HCT116 (cell line): ENCODE results near the gene CRIP1. TPM values are rescaled to one million over a fixed set of nuclear protein-coding genes. Genes with fewer than 3 reads are reported as not detected.
A peak's percentile ranks its signal among the peaks of the same experiment; 100 is the strongest.

Experiments used
- ATAC-seq: fragments of 200-7000 bp; cut with Tn5 transposase; 2 replicates; pipeline ENCODE4 v1.9.1; 2020; ENCODE audit warnings: mild to moderate bottlenecking, moderate library complexity
- BruUV-seq: library from RNA; stranded (reverse); fragments of 400-500 nt; replicated peaks from 2 replicates; lab custom pipeline; 2021; lab: Mats Ljungman, UMichigan
- CTCF ChIA-PET: fragments of 300-600 bp; sonication (Branson Sonifier 250); formaldehyde crosslinking; loops from one replicate; lab custom pipeline; 2021; ENCODE audit warnings: antibody characterized with exemption; lab: Charles Lee
- POLR2A ChIA-PET: fragments of 300-600, 350-600 bp; sonication (Branson Sonifier 250); formaldehyde crosslinking; loops from one replicate; lab custom pipeline; 2021; ENCODE audit warnings: antibody characterized with exemption; lab: Charles Lee
- RAD21 ChIA-PET, 2 experiments: fragments of 300-600 bp; sonication (Branson Sonifier 250); formaldehyde crosslinking; loops; one replicate each; lab custom pipeline; 2023; ENCODE audit warnings: low total read pairs in 2 of 2; ENCODE audit not compliant: uncharacterized antibody in 2 of 2, unreplicated experiment in 2 of 2, low non-redundant PET in 1 of 2; lab: Charles Lee
- DNase-seq: peaks from one replicate; pipeline ENCODE4 v3.0.0-alpha.2; 2010; ENCODE audit warnings: low read depth, low spot score
- H2AFZ ChIP-seq: fragments of 200-600 bp; shearing (Covaris generic), sonication (generic); 2 replicates; pipeline ENCODE4 v1.6.1; 2017; ENCODE audit warnings: low read depth, mixed run types, mixed read lengths, antibody characterized with exemption, low read length; ENCODE audit not compliant: poor library complexity, severe bottlenecking
- H3K27ac ChIP-seq: 2 replicates; pipeline ENCODE4 v1.5.1; 2012; ENCODE audit warnings: low read depth, low read length
- H3K27me3 ChIP-seq: fragments of 200-600 bp; sonication (generic); 2 replicates; pipeline ENCODE4 v1.6.1; 2016; ENCODE audit warnings: mixed run types, low read length, mixed read lengths; ENCODE audit not compliant: insufficient read depth
- H3K36me3 ChIP-seq, 2 experiments: fragments of 200-500 bp in 1 of 2; fragments of 200-600 bp in 1 of 2; sonication (Bioruptor generic) in 1 of 2; sonication (generic) in 1 of 2; 2 replicates each; pipeline versions ENCODE4 v1.5.1 to v1.6.1; 2014 to 2016; ENCODE audit warnings: low read length in 2 of 2, inconsistent platforms in 1 of 2, mixed read lengths in 1 of 2, mixed run types in 1 of 2; ENCODE audit not compliant: insufficient read depth in 2 of 2, control insufficient read depth in 1 of 2
- H3K4me1 ChIP-seq, 2 experiments: fragments of 200-600 bp in 1 of 2; sonication (generic) in 1 of 2; 2 replicates each; pipeline versions ENCODE4 v1.5.1 to v1.6.1; 2012 to 2017; ENCODE audit warnings: low read length in 2 of 2, inconsistent platforms in 1 of 2, mild to moderate bottlenecking in 1 of 2, mixed read lengths in 1 of 2, mixed run types in 1 of 2, moderate library complexity in 1 of 2; ENCODE audit not compliant: insufficient read depth in 2 of 2, control insufficient read depth in 1 of 2
- H3K4me2 ChIP-seq: fragments of 200-600 bp; sonication (generic); 2 replicates; pipeline ENCODE4 v1.6.1; 2017; ENCODE audit warnings: mixed run types, low read length, mixed read lengths
- H3K4me3 ChIP-seq, 2 experiments: fragments of 200-600 bp in 1 of 2; sonication (generic) in 1 of 2; replicated peaks in 1 of 2; 2 replicates each; pipeline ENCODE4 v1.5.1; 2011 to 2016; ENCODE audit warnings: low read length in 2 of 2, control low read depth in 1 of 2, low read depth in 1 of 2, mild to moderate bottlenecking in 1 of 2, mixed read lengths in 1 of 2, mixed run types in 1 of 2
- H3K79me2 ChIP-seq: fragments of 200-600 bp; sonication (generic); 2 replicates; pipeline ENCODE4 v1.6.1; 2017; ENCODE audit warnings: mild to moderate bottlenecking, mixed run types, low read length, moderate library complexity, mixed read lengths; ENCODE audit not compliant: insufficient read depth
- H3K9ac ChIP-seq: fragments of 200-600 bp; sonication (generic); 2 replicates; pipeline ENCODE4 v1.6.1; 2016; ENCODE audit warnings: low read length, mixed read lengths
- H3K9me2 ChIP-seq: fragments of 200-600 bp; sonication (generic), shearing (Covaris generic); 2 replicates; pipeline ENCODE4 v1.6.1; 2017; ENCODE audit warnings: mixed run types, mild to moderate bottlenecking, moderate library complexity; ENCODE audit not compliant: insufficient read depth
- H3K9me3 ChIP-seq, 2 experiments: fragments of 200-500 bp in 1 of 2; fragments of 200-600 bp in 1 of 2; sonication (Bioruptor generic) in 1 of 2; sonication (generic) in 1 of 2; 2 replicates each; pipeline ENCODE4 v1.6.1; 2014 to 2017; ENCODE audit warnings: low read length in 2 of 2, mixed read lengths in 2 of 2, inconsistent platforms in 1 of 2, low read depth in 1 of 2, mild to moderate bottlenecking in 1 of 2, mixed run types in 1 of 2, moderate library complexity in 1 of 2; ENCODE audit not compliant: control insufficient read depth in 1 of 2, insufficient read depth in 1 of 2
- H4K20me1 ChIP-seq: fragments of 200-600 bp; sonication (generic), shearing (Covaris generic); 2 replicates; pipeline ENCODE4 v1.6.1; 2017; ENCODE audit warnings: mixed run types, mild to moderate bottlenecking, moderate library complexity; ENCODE audit not compliant: insufficient read depth
- RAD21 ChIP-seq: IDR thresholded peaks from 2 replicates; pipeline ENCODE4 v1.6.1; 2012; ENCODE audit warnings: low read depth, mild to moderate bottlenecking
- REST ChIP-seq: IDR thresholded peaks from 2 replicates; pipeline ENCODE4 v1.6.1; 2012; ENCODE audit warnings: low read depth
- SIN3A ChIP-seq: IDR thresholded peaks from 2 replicates; pipeline ENCODE4 v1.6.1; 2012; ENCODE audit warnings: low read depth
- SP1 ChIP-seq: IDR thresholded peaks from 2 replicates; pipeline ENCODE4 v1.6.1; 2012; ENCODE audit warnings: low read depth
- ZFX ChIP-seq: fragments of 450-650 bp; IDR thresholded peaks from 2 replicates; pipeline ENCODE4 v1.6.1; 2017
- intact Hi-C: fragments of 100-400 bp; cut with micrococcal nuclease; formaldehyde crosslinking; loops from 2 replicates; pipeline ENCODE4 v1.10.0; 2022
- total RNA-seq: library from RNA; stranded (reverse); gene quantifications from one replicate; pipeline ENCODE4 v1.2.1, GENCODE V29; 2021; ENCODE audit not compliant: unreplicated experiment

Gene CRIP1
- total RNA-seq, 1 experiment from 2014 or later = 260 TPM

- no peak for TF ChIP-seq RAD21
- H3K27me3 ChIP-seq = no peaks in the 10 kb centered on the region
- no peaks in the 10 kb centered on the region for H4K20me1 ChIP-seq
- no peak overlapping the region for H3K4me3 ChIP-seq
- POLR2A ChIA-PET = no interaction called here
- no peak for DNase-seq
- BruUV-seq = no TSS peak
- RAD21 ChIA-PET = no interaction called here
- peaks cover 20% of the 10 kb centered on the region; the same call in 1 of the 2 replicates for H3K79me2 ChIP-seq
- no peak for ATAC-seq
- no peak overlapping the region for H3K9ac ChIP-seq
- H3K9me3 ChIP-seq = no peaks in the 10 kb centered on the region
- no peak overlapping the region for H3K4me2 ChIP-seq
- H3K4me1 ChIP-seq = no peaks in the 10 kb centered on the region
- intact Hi-C loops = no loop called here
- H2AFZ ChIP-seq = no peak overlapping the region
- H3K36me3 ChIP-seq = peaks cover 5 to 17% of the 10 kb centered on the region in 2 experiments; a peak in 2 of 4 replicates
- CTCF ChIA-PET = no interaction called here
- no peak overlapping the region; the same call in 1 of the 2 replicates for H3K27ac ChIP-seq
- H3K9me2 ChIP-seq = no peaks in the 10 kb centered on the region
Measured at GRCh38 chr14:105445901-105446845, 40.5 kb upstream of the CRIP1 start.

- Histone ChIP-seq H3K9me2 (no peaks in the 10 kb centered on the region), H3K4me2 (no peak overlapping the region), H3K27ac (peak overlapping the region; percentile 22; the same call in 1 of the 2 replicates), H3K9ac (no peak overlapping the region), H3K4me3 (no peak overlapping the region), H3K36me3 (peaks cover 4 to 20% of the 10 kb centered on the region in 2 experiments; a peak in 3 of 4 replicates), H3K9me3 (no peaks in the 10 kb centered on the region), H3K79me2 (peaks cover 20% of the 10 kb centered on the region; the same call in 1 of the 2 replicates), H3K27me3 (no peaks in the 10 kb centered on the region), H4K20me1 (no peaks in the 10 kb centered on the region), H2AFZ (no peak overlapping the region), H3K4me1 (no peaks in the 10 kb centered on the region)
- BruUV-seq = no TSS peak
- intact Hi-C loops = no loop called here
- ATAC-seq (no peak), DNase-seq (no peak)
- RAD21 ChIA-PET = no interaction called here
- POLR2A ChIA-PET = no interaction called here
- TF ChIP-seq ZFX = no peak
- no peak for TF ChIP-seq SP1
- TF ChIP-seq REST = no peak
- TF ChIP-seq SIN3A = no peak
- CTCF ChIA-PET = no interaction called here
Measured at GRCh38 chr14:105446971-105447370, 39.7 kb upstream of the CRIP1 start.
